ENCODE data around the gene TEKT4.

GRCh38 chr2:94872088-94872618 lies 923 bp downstream of the TEKT4 start:
- TF ChIP-seq CTCF (IDR thresholded peaks at IDR 0.05): no peak
- TF ChIP-seq POLR2A (IDR thresholded peaks at IDR 0.05): no peak

Data from body of pancreas (tissue), 4 donors.